ENCODE measurements around the gene ANKRD24.

DNA sequence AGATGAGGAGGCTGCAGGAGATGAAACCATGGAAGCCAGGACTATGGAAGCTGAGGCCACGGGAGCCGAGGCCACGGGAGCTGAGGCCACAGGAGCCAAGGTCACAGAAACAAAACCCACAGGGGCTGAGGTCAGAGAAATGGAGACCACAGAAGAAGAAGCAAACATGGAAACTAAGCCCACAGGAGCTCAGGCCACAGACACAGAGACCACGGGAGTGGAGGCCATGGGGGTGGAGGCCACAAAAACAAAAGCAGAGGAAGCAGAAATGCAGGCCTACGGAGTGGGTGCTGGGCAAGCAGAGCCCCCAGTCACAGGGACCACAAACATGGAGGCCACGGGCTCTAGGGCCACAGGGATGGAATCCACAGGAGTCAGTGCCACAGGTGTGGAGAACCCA lies 34.4 kb downstream of the ANKRD24 start:
- TF ChIP-seq, protein P1, sequence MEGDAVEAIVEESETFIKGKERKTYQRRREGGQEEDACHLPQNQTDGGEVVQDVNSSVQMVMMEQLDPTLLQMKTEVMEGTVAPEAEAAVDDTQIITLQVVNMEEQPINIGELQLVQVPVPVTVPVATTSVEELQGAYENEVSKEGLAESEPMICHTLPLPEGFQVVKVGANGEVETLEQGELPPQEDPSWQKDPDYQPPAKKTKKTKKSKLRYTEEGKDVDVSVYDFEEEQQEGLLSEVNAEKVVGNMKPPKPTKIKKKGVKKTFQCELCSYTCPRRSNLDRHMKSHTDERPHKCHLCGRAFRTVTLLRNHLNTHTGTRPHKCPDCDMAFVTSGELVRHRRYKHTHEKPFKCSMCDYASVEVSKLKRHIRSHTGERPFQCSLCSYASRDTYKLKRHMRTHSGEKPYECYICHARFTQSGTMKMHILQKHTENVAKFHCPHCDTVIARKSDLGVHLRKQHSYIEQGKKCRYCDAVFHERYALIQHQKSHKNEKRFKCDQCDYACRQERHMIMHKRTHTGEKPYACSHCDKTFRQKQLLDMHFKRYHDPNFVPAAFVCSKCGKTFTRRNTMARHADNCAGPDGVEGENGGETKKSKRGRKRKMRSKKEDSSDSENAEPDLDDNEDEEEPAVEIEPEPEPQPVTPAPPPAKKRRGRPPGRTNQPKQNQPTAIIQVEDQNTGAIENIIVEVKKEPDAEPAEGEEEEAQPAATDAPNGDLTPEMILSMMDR (IDR thresholded peaks at IDR 0.05): no peak
- no peak for TF ChIP-seq EZH2 (IDR thresholded peaks at IDR 0.05)
- no peak for TF ChIP-seq EZH2phosphoT487 (IDR thresholded peaks at IDR 0.05)

Data from neural progenitor cell (in vitro differentiated cells).